ENCODE measurements around the gene PPIP5K1.

Gene PPIP5K1

DNA sequence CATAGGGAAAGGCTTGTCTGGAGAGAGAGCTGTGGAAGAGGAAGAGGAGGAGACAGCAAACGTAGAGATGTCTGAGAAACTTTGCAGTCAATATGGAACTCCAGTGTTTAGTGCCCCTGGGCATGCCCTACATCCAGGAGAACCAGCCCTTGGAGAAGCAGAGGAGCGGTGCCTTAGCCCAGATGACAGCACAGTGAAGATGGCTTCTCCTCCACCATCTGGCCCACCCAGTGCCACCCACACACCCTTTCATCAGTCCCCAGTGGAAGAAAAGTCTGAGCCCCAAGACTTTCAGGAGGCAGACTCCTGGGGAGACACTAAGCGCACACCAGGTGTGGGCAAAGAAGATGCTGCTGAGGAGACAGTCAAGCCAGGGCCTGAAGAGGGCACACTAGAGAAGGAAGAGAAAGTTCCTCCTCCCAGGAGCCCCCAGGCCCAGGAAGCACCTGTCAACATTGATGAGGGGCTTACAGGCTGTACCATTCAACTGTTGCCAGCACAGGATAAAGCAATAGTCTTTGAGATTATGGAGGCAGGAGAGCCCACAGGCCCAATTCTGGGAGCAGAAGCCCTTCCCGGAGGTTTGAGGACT lies 65.7 kb downstream of the PPIP5K1 start:
- ChIA-PET POLR2A (ENCODE audit: low non-redundant PET) (no interaction called here), CTCF (interaction anchor here (0.6 kb wide), 1 partner anchor 219 kb away, joined by 3 read pairs; no protein-coding TSS in a partner anchor)
- DNase-seq (ENCODE audit: low spot score), result no peak
- TF ChIP-seq, protein P1, sequence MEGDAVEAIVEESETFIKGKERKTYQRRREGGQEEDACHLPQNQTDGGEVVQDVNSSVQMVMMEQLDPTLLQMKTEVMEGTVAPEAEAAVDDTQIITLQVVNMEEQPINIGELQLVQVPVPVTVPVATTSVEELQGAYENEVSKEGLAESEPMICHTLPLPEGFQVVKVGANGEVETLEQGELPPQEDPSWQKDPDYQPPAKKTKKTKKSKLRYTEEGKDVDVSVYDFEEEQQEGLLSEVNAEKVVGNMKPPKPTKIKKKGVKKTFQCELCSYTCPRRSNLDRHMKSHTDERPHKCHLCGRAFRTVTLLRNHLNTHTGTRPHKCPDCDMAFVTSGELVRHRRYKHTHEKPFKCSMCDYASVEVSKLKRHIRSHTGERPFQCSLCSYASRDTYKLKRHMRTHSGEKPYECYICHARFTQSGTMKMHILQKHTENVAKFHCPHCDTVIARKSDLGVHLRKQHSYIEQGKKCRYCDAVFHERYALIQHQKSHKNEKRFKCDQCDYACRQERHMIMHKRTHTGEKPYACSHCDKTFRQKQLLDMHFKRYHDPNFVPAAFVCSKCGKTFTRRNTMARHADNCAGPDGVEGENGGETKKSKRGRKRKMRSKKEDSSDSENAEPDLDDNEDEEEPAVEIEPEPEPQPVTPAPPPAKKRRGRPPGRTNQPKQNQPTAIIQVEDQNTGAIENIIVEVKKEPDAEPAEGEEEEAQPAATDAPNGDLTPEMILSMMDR (conservative IDR thresholded peaks at IDR 0.05; ENCODE audit: low read depth), result no peak
- no peak overlapping the region for H3K27ac ChIP-seq

- TF ChIP-seq, protein P1 (conservative IDR thresholded peaks at IDR 0.05; ENCODE audit: low read depth), result no peak
- POLR2A ChIA-PET (ENCODE audit: low non-redundant PET), result interaction anchor here (0.5 kb wide), 1 partner anchor 9 kb away, joined by 5 read pairs; no protein-coding TSS in a partner anchor
- CTCF ChIA-PET, result no interaction called here
These were observed 66.4 kb downstream of the PPIP5K1 start for GRCh38 chr15:43523646-43524045.

DNA sequence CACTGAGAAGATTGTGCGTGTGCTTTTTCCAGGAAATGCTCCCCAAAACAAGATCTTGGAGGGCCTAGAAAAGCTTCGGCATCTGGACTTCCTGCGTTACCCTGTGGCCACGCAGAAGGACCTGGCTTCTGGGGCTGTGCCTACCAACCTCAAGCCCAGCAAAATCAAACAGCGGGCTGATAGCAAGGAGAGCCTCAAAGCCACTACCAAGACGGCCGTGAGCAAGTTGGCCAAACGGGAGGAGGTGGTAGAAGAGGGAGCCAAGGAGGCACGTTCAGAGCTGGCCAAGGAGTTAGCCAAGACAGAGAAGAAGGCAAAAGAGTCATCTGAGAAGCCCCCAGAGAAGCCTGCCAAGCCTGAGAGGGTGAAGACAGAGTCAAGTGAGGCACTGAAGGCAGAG lies 67.8 kb downstream of the PPIP5K1 start:
- ChIA-PET CTCF (interaction anchor here (0.6 to 0.9 kb wide), 2 partner anchors 11 to 21 kb away, joined by 5 to 7 read pairs; no protein-coding TSS in a partner anchor), POLR2A (ENCODE audit: low non-redundant PET) (no interaction called here)
- no peak for DNase-seq (ENCODE audit: low spot score)
- H3K27ac ChIP-seq, result no peak overlapping the region
- TF ChIP-seq, protein P1 (conservative IDR thresholded peaks at IDR 0.05; ENCODE audit: low read depth), result no peak

More at GRCh38 chr15:43523646-43524045, 66.4 kb downstream of the PPIP5K1 start:
- no peak for DNase-seq (ENCODE audit: low spot score)
- H3K27ac ChIP-seq, result no peak overlapping the region

- ChIA-PET CTCF (no interaction called here), POLR2A (ENCODE audit: low non-redundant PET) (no interaction called here)
- DNase-seq (ENCODE audit: low spot score), result no peak
- no peak overlapping the region for H3K27ac ChIP-seq
- TF ChIP-seq, protein P1 (conservative IDR thresholded peaks at IDR 0.05; ENCODE audit: low read depth), result no peak
These were observed 68.6 kb downstream of the PPIP5K1 start for GRCh38 chr15:43521419-43521818.

- POLR2A ChIA-PET (ENCODE audit: low non-redundant PET), result no interaction called here
- TF ChIP-seq, protein P1 (conservative IDR thresholded peaks at IDR 0.05; ENCODE audit: low read depth), result no peak
- CTCF ChIA-PET, result no interaction called here
- no peak overlapping the region for H3K27ac ChIP-seq
- no peak for DNase-seq (ENCODE audit: low spot score)
These were observed 69.9 kb downstream of the PPIP5K1 start for GRCh38 chr15:43520138-43520537.

DNA sequence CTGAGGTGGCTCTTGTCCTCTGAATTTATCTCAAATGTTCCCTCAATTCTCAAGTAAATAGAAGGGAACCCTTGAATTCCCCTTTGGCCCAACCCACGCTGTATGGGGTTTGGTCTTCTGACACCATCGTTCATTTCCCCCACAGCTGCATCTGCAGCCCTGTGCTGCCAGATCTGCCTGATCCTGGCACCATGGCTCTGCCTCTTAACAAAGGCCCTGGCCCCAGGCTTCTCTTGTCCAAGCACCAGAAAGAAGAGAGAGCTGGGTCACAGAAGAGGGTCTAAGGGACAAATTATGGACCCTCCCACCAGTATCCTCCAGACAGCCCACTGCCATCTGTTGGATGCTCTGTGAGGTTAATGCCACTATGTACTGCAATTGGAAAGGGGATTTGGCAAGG lies 70.8 kb downstream of the PPIP5K1 start:
- no peak for DNase-seq (ENCODE audit: low spot score)
- POLR2A ChIA-PET (ENCODE audit: low non-redundant PET), result no interaction called here
- no peak overlapping the region for H3K27ac ChIP-seq
- CTCF ChIA-PET, result no interaction called here
- TF ChIP-seq, protein P1 (conservative IDR thresholded peaks at IDR 0.05; ENCODE audit: low read depth), result no peak

Data from RWPE1 (cell line).